ENCODE measurements around the gene CEACAM19. TPM values are rescaled to one million over a fixed set of nuclear protein-coding genes. Genes with fewer than 3 reads are reported as not detected.
"Not testable (repeated sequence)": the region's sequence is repeated elsewhere in the genome, so short reads cannot be mapped to it uniquely, and the experiment has no call there.

The CEACAM19 gene
- total RNA-seq, 1 donor = 0.63 TPM

DNA sequence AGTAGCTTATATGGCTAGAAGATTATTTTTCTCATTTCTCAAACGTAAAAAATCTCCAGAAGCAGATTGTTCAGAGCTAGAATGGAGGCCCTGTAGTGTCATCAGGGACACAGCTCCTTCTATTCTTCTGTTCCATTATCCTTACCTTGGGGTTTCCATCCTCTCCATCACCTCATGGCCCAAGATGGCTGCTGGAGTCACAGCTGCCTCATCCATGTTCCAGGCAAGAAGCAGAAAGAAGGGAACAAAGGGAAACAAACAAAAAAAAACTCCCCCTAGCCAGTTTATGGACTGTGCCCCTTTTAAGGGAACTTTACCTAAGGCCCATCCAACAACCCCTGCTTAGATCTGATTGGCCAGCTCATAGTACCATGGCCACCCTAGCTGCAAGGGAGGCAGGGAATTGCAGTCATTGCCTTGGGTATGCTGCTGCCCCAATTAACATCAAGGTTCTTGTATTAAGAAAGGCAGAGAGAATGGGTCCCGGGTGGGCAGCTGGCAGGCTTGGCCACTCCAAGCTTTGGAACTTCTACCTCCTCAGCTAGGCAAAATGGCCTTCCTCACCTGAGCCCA, 43.4 kb downstream of the CEACAM19 start:
- Histone ChIP-seq H3K4me1 (ENCODE audit: insufficient read depth, low read length) (peaks cover 16% of the 10 kb centered on the region), H3K4me3 (ENCODE audit: low read length) (no peak overlapping the region), H3K27me3 (ENCODE audit: insufficient read depth, low read length) (no peaks in the 10 kb centered on the region), H3K9me3 (ENCODE audit: low read depth, low read length) (no peaks in the 10 kb centered on the region)

DNA sequence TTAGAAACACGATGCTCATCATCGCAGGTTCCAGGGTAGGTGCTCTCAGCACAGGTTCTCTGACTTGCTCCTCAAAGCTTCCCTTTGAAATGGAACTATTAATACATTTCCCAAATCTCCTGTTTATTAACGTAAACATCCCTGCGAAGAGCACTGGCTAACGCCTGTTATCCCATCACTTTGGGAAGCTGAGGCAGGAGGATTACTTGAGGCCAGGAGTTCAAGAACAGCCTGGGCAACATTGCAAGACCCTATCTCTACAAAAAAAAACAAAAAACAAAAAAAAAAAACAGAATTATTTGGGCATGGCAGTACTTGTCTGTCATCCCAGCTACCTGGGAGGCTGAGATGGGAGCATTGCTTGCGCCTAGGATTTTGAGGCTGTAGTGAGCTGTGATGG, 46.3 kb downstream of the CEACAM19 start:
- H3K27me3 ChIP-seq (ENCODE audit: insufficient read depth, low read length) = no peaks in the 10 kb centered on the region
- no peaks in the 10 kb centered on the region for H3K9me3 ChIP-seq (ENCODE audit: low read depth, low read length)
- peaks cover 36% of the 10 kb centered on the region for H3K4me1 ChIP-seq (ENCODE audit: insufficient read depth, low read length)
- no peak overlapping the region for H3K4me3 ChIP-seq (ENCODE audit: low read length)

DNA sequence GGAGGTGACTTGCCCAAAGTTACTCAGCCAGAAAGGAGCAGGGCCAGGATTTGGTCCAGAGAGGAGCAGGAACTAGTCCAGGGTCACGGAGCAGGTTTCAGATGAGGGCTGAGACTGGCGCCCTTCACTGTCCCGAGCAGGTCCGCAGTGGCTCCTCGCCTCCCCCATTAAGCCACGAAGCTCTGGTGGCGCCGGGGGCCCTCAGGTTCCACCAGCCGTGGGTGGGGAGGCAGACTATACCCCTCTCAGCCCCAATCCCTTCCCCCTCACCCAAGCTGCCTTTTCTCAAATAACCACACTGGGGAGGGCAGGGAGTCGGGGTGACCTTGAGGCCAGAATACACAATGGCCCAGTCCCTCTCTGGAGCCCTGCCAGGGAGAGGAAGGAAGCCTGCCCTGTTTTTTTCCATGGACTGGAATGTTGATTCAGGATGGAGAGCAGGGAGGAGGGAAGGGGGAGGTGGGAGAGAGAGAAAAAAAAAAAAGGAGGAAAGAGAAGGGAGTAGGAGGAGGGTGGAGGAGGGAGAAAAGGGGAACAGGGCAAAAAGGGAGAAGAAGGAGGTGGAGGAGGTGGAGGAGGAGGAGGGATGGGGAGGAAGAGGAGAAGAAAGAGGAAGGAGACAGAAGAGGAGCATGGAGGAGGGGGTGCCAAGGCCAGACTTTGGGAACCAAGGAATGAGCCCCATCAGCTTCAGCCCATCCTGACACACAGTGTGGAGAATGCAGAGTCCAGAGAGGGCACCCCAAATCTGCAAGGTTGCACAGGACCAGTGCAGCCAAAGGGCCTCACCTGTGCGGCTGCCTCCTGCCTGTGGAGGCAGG, 47.4 kb downstream of the CEACAM19 start:
- H3K4me1 ChIP-seq (ENCODE audit: insufficient read depth, low read length) = peaks cover 46% of the 10 kb centered on the region
- no peaks in the 10 kb centered on the region for H3K27me3 ChIP-seq (ENCODE audit: insufficient read depth, low read length)

DNA sequence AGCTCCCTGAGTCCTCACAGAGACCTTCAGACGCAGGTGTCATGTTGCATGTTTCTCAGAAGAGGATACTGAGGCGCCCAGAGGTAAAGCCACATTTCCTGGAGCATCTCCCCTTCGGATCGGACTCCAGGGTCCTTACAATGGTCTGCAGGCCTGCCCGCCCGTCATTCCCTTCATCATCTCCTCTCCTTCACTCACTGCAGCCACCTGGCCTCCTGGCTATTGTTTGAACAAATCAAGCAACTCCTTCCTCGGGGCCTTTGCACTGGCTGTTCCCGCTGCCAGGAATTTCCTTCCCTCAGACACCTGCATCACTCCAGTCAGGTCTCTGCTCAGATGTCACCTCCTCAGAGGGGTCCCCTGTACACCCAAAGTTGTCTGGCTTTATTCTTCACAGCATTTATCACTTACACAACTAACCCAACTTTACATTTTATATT, 48.0 kb downstream of the CEACAM19 start:
- Histone ChIP-seq H3K9me3 (ENCODE audit: low read depth, low read length) (no peaks in the 10 kb centered on the region), H3K4me3 (ENCODE audit: low read length) (no peak overlapping the region), H3K4me1 (ENCODE audit: insufficient read depth, low read length) (peaks cover 52% of the 10 kb centered on the region), H3K27me3 (ENCODE audit: insufficient read depth, low read length) (no peaks in the 10 kb centered on the region)

More for the DNA sequence above, 47.4 kb downstream of the CEACAM19 start:
- Histone ChIP-seq H3K4me3 (ENCODE audit: low read length) (no peak overlapping the region), H3K9me3 (ENCODE audit: low read depth, low read length) (no peaks in the 10 kb centered on the region)

DNA sequence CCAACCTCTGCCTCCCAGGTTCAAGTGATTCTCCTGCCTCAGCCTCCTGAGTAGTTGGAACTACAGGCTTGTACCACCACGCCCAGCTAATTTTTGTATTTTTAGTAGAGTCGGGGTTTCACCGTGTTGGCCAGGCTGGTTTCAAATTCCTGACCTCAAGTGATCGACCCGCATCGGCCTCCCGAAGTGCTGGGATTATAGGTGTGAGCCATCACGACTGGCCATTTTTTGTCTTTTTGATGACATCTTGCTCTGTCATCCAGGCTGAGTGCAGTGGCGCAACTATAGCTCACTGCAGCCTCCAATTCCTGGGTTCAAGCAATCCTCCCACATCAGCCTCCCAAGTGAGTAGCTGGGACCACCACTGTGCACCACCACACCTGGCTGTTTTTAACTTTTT, 49.1 kb downstream of the CEACAM19 start:
- H3K4me1 ChIP-seq (ENCODE audit: insufficient read depth, low read length) = peaks cover 62% of the 10 kb centered on the region
- H3K27me3 ChIP-seq (ENCODE audit: insufficient read depth, low read length); H3K4me3 ChIP-seq (ENCODE audit: low read length); H3K9me3 ChIP-seq (ENCODE audit: low read depth, low read length): not testable (repeated sequence)

DNA sequence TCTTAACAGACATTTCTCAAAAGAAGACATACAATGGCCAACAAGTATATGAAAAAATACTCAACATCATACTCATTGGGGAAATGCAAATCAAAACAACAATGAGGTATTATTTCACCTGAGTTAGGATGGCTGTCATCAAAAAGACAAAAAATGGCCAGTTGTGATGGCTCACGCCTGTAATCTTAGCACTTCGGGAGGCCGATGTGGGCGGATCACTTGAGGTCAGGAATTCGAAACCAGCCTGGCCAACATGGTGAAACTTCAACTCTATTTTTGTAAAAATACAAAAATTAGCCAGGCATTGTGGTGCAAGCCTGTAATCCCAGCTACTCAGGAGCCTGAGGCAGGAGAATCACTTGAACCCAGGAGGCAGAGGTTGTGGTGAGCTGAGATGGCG, 49.7 kb downstream of the CEACAM19 start:
- no peaks in the 10 kb centered on the region for H3K9me3 ChIP-seq (ENCODE audit: low read depth, low read length)

DNA sequence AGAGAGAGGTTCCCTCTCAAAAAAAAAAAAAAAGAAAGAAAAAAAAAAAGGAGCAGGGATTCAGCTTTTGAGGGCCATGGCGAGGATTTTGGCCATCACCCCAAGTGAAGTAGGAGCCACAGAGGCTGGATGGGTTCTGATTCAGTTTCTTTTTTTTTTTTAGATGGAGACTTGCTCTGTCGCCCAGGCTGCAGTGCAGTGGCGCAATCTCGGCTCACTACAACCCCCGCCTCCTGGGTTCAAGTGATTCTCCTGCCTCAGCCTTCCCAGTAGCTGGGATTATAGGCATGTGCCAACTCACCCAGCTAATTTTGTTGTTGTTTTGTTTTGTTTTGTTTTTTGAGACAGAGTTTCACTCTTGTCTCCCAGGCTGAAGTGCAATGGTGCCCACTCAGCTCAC, 50.1 kb downstream of the CEACAM19 start:
- H3K4me1 ChIP-seq (ENCODE audit: insufficient read depth, low read length) = peaks cover 66% of the 10 kb centered on the region
- not testable (repeated sequence) for H3K4me3 ChIP-seq (ENCODE audit: low read length); H3K9me3 ChIP-seq (ENCODE audit: low read depth, low read length); H3K27me3 ChIP-seq (ENCODE audit: insufficient read depth, low read length)

More for the DNA sequence above, 49.7 kb downstream of the CEACAM19 start:
- H3K4me1 ChIP-seq (ENCODE audit: insufficient read depth, low read length) = peaks cover 66% of the 10 kb centered on the region
- H3K4me3 ChIP-seq (ENCODE audit: low read length) = no peak overlapping the region
- H3K27me3 ChIP-seq (ENCODE audit: insufficient read depth, low read length) = no peaks in the 10 kb centered on the region

DNA sequence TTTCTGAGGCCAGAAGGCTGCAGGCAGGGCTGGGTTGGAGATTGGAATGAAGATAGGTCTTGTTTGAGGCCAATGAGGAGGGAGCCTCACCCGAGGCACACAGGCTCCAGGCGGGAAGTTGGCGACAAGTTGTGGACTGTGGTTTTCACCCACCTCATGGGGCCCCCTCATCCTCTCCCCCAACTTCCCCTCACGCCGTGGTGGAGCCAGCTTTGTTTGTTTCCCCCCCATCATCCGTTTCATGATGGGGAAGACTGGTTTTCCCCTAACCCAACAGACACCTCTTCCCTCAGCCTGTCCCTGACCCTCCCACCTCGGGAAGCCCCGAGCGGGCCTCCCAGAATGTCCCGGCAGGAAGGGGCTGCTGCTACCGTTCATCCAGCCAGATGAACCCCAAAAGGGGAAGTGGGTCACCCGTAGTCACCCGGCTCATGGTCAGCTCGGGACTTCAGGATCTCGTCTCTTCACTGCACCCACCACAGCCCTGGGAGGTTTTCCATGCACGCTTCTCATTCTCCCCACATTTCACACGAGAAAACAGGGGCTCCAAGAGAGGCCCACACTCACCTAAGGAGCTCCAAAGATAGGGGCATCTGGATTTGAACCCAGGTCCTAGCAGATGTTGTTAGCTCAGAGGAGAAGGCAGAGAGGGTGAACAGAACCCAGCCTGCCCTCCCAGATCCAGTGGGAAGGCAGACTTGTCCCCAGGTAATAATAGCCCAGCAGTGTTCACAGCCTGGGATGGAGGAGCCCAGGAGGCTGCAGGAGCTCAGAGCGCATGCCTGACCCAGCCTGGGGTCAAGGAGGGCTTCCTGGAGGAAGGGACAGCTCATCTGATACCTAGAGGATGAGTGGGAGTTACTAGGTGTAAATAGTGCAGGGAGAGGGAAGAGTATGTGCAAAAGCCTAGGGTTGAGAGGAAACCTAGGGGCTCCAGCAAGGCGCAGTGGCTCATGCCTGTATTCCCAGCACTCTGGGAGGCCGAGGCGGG, 51.1 kb downstream of the CEACAM19 start:
- Histone ChIP-seq H3K4me1 (ENCODE audit: insufficient read depth, low read length) (peaks cover 66% of the 10 kb centered on the region), H3K9me3 (ENCODE audit: low read depth, low read length) (no peaks in the 10 kb centered on the region), H3K4me3 (ENCODE audit: low read length) (no peak overlapping the region)

DNA sequence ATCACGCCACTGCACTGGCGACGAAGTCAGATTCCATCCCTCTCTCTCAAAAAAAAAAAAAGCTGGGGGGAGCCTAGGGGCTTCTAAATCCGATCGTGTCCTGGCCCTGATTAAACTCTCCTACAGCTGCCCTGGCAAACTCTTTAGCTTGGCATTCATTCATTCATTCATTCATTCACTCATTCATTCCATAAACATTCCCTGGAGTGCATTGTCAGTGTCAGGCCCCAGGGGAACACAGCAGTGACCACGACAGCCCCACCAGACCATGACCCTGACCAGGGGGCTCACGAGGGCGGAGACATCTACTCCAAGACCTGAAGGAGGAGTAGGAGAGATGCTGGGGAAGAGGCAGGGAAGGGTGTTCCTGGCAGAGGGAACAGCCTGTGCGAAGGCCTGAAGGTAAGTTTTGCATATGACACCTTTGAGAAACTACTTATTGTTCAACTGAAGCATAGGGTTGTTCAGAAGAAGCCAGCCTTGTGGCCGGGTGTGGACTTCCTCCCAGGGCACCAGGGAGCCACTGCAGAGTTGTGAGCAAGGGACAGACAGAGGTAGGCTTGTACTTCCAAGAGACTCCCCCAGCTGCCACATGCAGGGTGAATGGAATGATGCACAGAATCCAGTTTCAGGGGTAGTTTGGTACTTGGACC, 52.1 kb downstream of the CEACAM19 start:
- Histone ChIP-seq H3K4me1 (ENCODE audit: insufficient read depth, low read length) (peaks cover 68% of the 10 kb centered on the region), H3K27me3 (ENCODE audit: insufficient read depth, low read length) (no peaks in the 10 kb centered on the region), H3K9me3 (ENCODE audit: low read depth, low read length) (no peaks in the 10 kb centered on the region), H3K4me3 (ENCODE audit: low read length) (no peak overlapping the region)

More for the DNA sequence above, 51.1 kb downstream of the CEACAM19 start:
- no peaks in the 10 kb centered on the region for H3K27me3 ChIP-seq (ENCODE audit: insufficient read depth, low read length)

DNA sequence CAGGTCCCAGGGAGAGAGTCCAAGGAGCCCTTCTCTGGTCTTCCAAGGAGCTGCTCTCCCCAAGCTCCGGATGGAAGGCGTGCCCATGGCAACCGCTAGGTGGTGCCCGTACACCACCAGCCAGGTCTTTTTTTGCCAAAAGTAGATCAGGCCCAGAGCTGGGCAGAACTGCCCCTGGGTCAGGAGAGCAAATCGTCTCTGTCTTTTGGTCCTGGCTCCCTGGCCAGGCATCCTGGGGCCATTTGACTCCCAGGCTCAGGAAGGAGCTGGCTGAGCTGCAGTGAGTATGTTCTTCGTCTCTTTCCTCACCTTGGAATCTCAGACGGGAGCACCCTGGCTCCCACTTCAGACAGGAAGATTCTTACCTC, 52.7 kb downstream of the CEACAM19 start:
- no peaks in the 10 kb centered on the region for H3K27me3 ChIP-seq (ENCODE audit: insufficient read depth, low read length)
- no peak overlapping the region for H3K4me3 ChIP-seq (ENCODE audit: low read length)
- peaks cover 64% of the 10 kb centered on the region for H3K4me1 ChIP-seq (ENCODE audit: insufficient read depth, low read length)
- H3K9me3 ChIP-seq (ENCODE audit: low read depth, low read length) = no peaks in the 10 kb centered on the region

DNA sequence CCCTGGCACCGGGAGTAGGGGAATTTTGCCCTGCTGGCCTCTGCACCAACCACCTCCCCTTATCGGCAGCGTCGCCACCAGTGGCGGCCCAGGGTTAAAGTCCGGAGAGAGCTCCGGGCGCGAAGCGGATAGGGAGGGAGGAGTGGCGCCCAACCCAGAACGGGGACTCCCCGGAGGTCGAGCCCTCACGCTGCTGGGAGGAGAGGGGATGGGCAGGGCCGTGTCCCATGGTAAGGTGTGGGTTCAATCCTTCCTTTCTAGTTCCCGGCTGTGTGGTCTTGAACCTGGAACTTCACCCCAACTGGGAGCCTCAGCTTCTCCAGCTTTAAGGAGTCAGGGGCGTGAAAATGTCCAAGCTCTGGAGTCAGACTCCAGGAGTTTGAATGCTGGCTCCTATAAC, 54.0 kb downstream of the CEACAM19 start:
- Histone ChIP-seq H3K9me3 (ENCODE audit: low read depth, low read length) (no peaks in the 10 kb centered on the region), H3K27me3 (ENCODE audit: insufficient read depth, low read length) (no peaks in the 10 kb centered on the region), H3K4me3 (ENCODE audit: low read length) (no peak overlapping the region), H3K4me1 (ENCODE audit: insufficient read depth, low read length) (peaks cover 58% of the 10 kb centered on the region)

DNA sequence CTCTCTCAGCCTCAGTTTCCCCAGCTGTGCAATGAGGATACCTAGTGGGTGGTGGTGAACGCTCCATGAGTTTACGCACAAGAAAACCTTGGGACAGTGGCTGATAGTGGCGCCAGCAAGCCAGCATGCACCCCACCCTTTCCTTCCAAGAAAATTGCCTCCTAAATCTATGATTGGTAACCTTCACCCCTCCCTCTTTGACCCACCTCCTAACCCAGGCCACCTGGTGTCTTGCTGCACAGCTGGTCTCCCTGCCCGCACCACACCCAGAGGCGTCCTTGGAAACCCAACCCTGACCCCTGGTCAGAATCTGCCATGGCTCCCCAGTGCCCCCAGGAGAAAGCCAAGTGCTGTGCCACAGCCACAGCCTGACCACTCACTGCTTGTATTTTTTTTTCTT, 54.4 kb downstream of the CEACAM19 start:
- peaks cover 57% of the 10 kb centered on the region for H3K4me1 ChIP-seq (ENCODE audit: insufficient read depth, low read length)
- H3K4me3 ChIP-seq (ENCODE audit: low read length) = no peak overlapping the region
- H3K9me3 ChIP-seq (ENCODE audit: low read depth, low read length) = no peaks in the 10 kb centered on the region
- no peaks in the 10 kb centered on the region for H3K27me3 ChIP-seq (ENCODE audit: insufficient read depth, low read length)

DNA sequence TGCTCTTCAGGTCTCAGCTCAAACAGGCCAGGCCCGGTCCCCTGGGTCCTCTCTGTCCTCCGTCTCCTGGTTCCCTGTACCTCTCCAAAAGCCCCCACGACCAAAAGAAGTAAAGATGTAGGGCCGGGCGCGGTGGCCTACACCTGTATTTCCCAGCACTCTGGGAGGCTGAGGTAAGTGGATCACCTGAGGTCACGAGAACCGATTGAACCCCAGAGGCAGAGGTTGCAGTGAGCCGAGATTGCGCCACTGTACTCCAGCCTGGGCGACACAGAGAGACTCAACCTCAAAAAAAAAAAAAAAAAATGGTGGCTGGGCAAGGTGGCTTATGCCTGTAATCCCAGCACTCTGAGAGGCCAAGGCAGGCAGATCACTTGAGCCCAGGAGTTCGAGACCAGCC, 55.2 kb downstream of the CEACAM19 start:
- Histone ChIP-seq H3K4me3 (ENCODE audit: low read length) (no peak overlapping the region), H3K9me3 (ENCODE audit: low read depth, low read length) (no peaks in the 10 kb centered on the region), H3K4me1 (ENCODE audit: insufficient read depth, low read length) (peaks cover 49% of the 10 kb centered on the region), H3K27me3 (ENCODE audit: insufficient read depth, low read length) (no peaks in the 10 kb centered on the region)

DNA sequence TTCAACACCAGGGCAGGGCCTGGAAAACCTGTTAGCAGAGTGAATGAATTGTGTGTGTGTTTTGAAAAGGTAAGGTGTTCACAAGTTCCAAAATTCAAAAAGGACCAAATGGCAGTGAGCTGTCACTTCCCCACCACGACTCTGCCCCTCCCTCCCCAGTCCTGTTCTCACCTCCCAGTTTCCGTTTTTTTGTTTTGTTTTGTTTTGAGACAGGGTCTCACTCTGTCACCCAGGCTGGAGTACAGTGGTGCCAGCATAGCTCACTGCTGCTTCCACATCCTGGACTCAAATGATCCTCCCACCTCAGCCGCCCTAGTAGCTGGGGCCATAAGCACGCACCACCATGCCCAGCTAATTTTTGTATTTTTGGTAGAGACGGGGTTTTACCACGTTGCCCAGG, 56.9 kb downstream of the CEACAM19 start:
- H3K4me1 ChIP-seq (ENCODE audit: insufficient read depth, low read length) = peaks cover 41% of the 10 kb centered on the region

More for the DNA sequence above, 56.9 kb downstream of the CEACAM19 start:
- no peaks in the 10 kb centered on the region for H3K9me3 ChIP-seq (ENCODE audit: low read depth, low read length)
- no peak overlapping the region for H3K4me3 ChIP-seq (ENCODE audit: low read length)
- H3K27me3 ChIP-seq (ENCODE audit: insufficient read depth, low read length) = no peaks in the 10 kb centered on the region

All from mononuclear cell (primary cell).